Measurements from ENCODE around the gene MTFMT. TPM values are rescaled to one million over a fixed set of nuclear protein-coding genes. Genes with fewer than 3 reads are reported as not detected.

MTFMT gene
- total RNA-seq (10 to 100 TPM; 14.4 to 15.0 TPM), polyA plus RNA-seq (1 to 10 TPM; 5.0 to 8.2 TPM)
- long read RNA-seq, donor 1, transcript MTFMT-201 (9 exons, 2,734 nt) = major isoform, 6 of 12 reads
- long read RNA-seq, donor 1, partial matches to known transcripts = 5 of 12 reads
- long read RNA-seq, donor 1, other reads (novel, unspliced or antisense) = 0 of 12 reads
- long read RNA-seq, donor 2, partial matches to known transcripts = 0 of 2 reads
- long read RNA-seq, donor 2, other reads (novel, unspliced or antisense) = 0 of 2 reads
- long read RNA-seq, donor 3, partial matches to known transcripts = 0 of 4 reads
- long read RNA-seq, donor 3, other reads (novel, unspliced or antisense) = 0 of 4 reads
- long read RNA-seq, donor 4, partial matches to known transcripts = 0 of 3 reads
- long read RNA-seq, donor 4, other reads (novel, unspliced or antisense) = 0 of 3 reads
- long read RNA-seq, donor 5, transcript MTFMT-201 (9 exons, 2,734 nt) = major isoform, 5 of 6 reads
- long read RNA-seq, donor 5, partial matches to known transcripts = 0 of 6 reads
- long read RNA-seq, donor 5, other reads (novel, unspliced or antisense) = 0 of 6 reads

DNA sequence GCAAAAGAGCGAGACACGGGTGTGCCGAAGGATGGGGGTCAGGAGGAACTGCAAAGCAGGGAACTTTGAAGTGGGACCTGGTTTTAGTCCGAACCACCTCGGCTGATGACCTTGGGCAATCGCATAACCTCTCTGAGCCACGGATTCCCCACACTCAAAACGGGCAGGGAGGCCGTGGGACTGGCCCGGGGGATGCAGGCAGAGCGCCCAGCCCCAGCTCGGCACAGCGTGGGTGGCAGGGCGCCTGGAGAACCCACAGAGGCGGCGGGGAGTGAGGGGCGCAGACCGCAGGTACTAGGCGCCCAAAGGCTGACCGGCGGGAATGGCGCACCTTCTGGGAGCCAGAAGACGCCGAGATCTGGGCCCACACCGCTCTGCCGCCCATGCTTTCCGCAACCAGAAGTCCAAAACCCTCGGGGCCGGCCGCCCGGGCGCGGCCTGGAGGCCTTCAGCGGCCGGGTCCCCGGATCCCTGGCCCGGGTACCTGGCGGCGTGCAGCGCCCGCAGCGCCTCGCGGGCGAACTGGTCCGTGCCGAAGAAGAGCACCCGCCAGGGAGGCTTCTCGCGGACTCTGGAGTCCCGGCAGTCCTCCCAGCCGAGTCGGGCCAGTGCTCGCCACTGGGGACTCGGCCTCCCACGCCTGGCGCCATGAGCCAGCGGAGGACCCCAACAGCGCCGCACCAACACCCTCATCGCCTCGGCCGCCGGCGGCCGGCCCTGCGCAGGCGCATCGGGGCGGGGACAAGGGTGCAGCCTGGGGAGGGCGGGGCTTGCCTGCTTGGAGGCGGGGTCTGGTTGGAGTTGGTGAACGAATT, at the start of gene MTFMT:
TSS of gene MTFMT (minus strand) at position 719 of the 815 bp plus-strand sequence. CDS start at position 693, 26 bp downstream.
- Histone ChIP-seq H3K9me3 (ENCODE audit: control insufficient read depth in 4 of 4, insufficient read depth in 3 of 4, low read length in 3 of 4) (no peaks in the 10 kb centered on the region), H3K9ac (ENCODE audit: insufficient read depth in 1 of 2, low read length in 2 of 2) (peak within 1 kb of the TSS; percentile 63 to 66), H3K27me3 (ENCODE audit: control insufficient read depth in 3 of 3, insufficient read depth in 3 of 3, low read length in 2 of 3) (no peaks in the 10 kb centered on the region), H3K4me1 (ENCODE audit: control insufficient read depth in 5 of 5, insufficient read depth in 5 of 5, low read length in 5 of 5) (peaks cover 5 to 30% (median 16%) of the 10 kb centered on the region in 5 donors), H3K4me3 (peak within 1 kb of the TSS; percentile 97), H3K27ac (ENCODE audit: low read depth in 1 of 2, low read length in 1 of 2) (peak within 1 kb of the TSS; percentile 84 to 86), H3K36me3 (ENCODE audit: control insufficient read depth in 4 of 4, insufficient read depth in 4 of 4, low read length in 4 of 4) (peaks cover 0 to 16% (median 9%) of the 10 kb centered on the region in 4 donors)
- peak; percentile 96 for ATAC-seq (ENCODE audit: insufficient read depth, low FRiP score)
- TF ChIP-seq, protein P1, sequence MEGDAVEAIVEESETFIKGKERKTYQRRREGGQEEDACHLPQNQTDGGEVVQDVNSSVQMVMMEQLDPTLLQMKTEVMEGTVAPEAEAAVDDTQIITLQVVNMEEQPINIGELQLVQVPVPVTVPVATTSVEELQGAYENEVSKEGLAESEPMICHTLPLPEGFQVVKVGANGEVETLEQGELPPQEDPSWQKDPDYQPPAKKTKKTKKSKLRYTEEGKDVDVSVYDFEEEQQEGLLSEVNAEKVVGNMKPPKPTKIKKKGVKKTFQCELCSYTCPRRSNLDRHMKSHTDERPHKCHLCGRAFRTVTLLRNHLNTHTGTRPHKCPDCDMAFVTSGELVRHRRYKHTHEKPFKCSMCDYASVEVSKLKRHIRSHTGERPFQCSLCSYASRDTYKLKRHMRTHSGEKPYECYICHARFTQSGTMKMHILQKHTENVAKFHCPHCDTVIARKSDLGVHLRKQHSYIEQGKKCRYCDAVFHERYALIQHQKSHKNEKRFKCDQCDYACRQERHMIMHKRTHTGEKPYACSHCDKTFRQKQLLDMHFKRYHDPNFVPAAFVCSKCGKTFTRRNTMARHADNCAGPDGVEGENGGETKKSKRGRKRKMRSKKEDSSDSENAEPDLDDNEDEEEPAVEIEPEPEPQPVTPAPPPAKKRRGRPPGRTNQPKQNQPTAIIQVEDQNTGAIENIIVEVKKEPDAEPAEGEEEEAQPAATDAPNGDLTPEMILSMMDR (IDR thresholded peaks at IDR 0.05; ENCODE audit: control extremely low read depth, extremely low read depth) = no peak
- WGBS, 2 donors = 0% methylated on average over 73 of the region's 73 CpGs
- DNase-seq = peak; percentile 92 to 93 (median 93)

DNA sequence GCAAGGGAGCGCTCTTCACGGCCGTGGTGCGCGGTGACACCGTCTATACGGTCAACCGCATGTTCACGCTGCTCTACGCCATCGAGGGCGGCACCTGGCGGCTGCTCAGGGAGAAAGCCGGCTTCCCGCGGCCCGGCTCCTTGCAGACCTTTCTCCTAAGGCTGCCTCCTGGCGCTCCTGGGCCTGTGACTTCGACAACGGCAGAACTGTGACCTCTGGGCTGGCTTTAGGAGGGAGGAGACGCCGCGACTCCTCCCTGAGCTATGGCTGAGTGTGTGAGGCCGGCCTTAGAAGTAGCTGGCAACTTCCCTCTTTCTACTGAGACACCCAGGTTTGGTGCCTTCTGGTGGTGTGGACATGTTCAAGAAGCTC, 48.5 kb upstream of the MTFMT start:
- DNase-seq (peak in 2 of 3 donors; percentile 61 to 70), ATAC-seq (ENCODE audit: insufficient read depth, low FRiP score) (peak; percentile 48)
- H3K4me1 ChIP-seq (ENCODE audit: control insufficient read depth in 5 of 5, insufficient read depth in 5 of 5, low read length in 5 of 5) = peaks cover 10 to 43% (median 25%) of the 10 kb centered on the region in 5 donors
- peaks cover 0 to 8% (median 0%) of the 10 kb centered on the region in 4 donors for H3K9me3 ChIP-seq (ENCODE audit: control insufficient read depth in 4 of 4, insufficient read depth in 3 of 4, low read length in 3 of 4)
- TF ChIP-seq, protein P1 (IDR thresholded peaks at IDR 0.05; ENCODE audit: control extremely low read depth, extremely low read depth) = peak; percentile 23
- H3K9ac ChIP-seq (ENCODE audit: insufficient read depth in 1 of 2, low read length in 2 of 2) = no peak overlapping the region
- H3K27ac ChIP-seq (ENCODE audit: low read depth in 1 of 2, low read length in 1 of 2) = no peak overlapping the region
- no peaks in the 10 kb centered on the region for H3K36me3 ChIP-seq (ENCODE audit: control insufficient read depth in 4 of 4, insufficient read depth in 4 of 4, low read length in 4 of 4)
- H3K27me3 ChIP-seq (ENCODE audit: control insufficient read depth in 3 of 3, insufficient read depth in 3 of 3, low read length in 2 of 3) = no peaks in the 10 kb centered on the region
- H3K4me3 ChIP-seq = no peak overlapping the region
- WGBS, 2 donors = 17 to 27% methylated on average over 22 to 24 of the region's 24 CpGs

DNA sequence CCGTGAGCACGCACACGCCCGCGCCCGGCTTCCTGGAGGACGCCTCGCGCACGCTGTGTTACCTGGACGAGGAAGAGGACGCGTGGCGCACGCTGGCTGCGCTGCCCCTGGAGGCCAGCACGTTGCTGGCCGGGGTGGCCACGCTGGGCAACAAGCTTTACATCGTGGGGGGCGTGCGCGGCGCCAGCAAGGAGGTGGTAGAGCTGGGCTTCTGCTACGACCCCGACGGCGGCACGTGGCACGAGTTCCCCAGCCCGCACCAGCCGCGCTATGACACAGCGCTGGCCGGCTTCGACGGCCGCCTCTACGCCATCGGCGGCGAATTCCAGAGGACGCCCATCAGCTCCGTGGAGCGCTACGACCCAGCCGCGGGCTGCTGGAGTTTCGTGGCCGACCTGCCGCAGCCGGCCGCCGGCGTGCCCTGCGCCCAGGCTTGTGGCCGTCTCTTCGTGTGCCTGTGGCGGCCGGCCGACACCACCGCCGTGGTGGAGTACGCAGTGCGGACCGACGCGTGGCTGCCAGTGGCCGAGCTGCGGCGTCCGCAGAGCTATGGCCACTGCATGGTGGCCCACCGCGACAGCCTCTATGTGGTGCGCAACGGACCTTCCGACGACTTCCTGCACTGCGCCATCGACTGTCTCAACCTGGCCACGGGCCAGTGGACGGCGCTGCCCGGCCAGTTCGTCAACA, 48.0 kb upstream of the MTFMT start:
- no peak overlapping the region for H3K27ac ChIP-seq (ENCODE audit: low read depth in 1 of 2, low read length in 1 of 2)
- H3K4me1 ChIP-seq (ENCODE audit: control insufficient read depth in 5 of 5, insufficient read depth in 5 of 5, low read length in 5 of 5) = peaks cover 10 to 41% (median 21%) of the 10 kb centered on the region in 5 donors
- no peak for ATAC-seq (ENCODE audit: insufficient read depth, low FRiP score)
- H3K27me3 ChIP-seq (ENCODE audit: control insufficient read depth in 3 of 3, insufficient read depth in 3 of 3, low read length in 2 of 3) = no peaks in the 10 kb centered on the region
- H3K9ac ChIP-seq (ENCODE audit: insufficient read depth in 1 of 2, low read length in 2 of 2) = no peak overlapping the region
- TF ChIP-seq, protein P1 (IDR thresholded peaks at IDR 0.05; ENCODE audit: control extremely low read depth, extremely low read depth) = no peak
- no peak for DNase-seq
- 62 to 74% methylated on average over 74 to 85 of the region's 85 CpGs for WGBS, 2 donors
- H3K4me3 ChIP-seq = no peak overlapping the region
- H3K36me3 ChIP-seq (ENCODE audit: control insufficient read depth in 4 of 4, insufficient read depth in 4 of 4, low read length in 4 of 4) = no peaks in the 10 kb centered on the region
- peaks cover 0 to 8% (median 0%) of the 10 kb centered on the region in 4 donors for H3K9me3 ChIP-seq (ENCODE audit: control insufficient read depth in 4 of 4, insufficient read depth in 3 of 4, low read length in 3 of 4)

Measured in lung (tissue), 16 donors.